GM18861 (cell line): ENCODE results near the gene CDSN.

Source experiments
- ATAC-seq: cut with Tn5 transposase; IDR thresholded peaks from one replicate; pipeline ENCODE4 v1.9.1; 2021; ENCODE audit not compliant: unreplicated experiment

Gene CDSN

DNA sequence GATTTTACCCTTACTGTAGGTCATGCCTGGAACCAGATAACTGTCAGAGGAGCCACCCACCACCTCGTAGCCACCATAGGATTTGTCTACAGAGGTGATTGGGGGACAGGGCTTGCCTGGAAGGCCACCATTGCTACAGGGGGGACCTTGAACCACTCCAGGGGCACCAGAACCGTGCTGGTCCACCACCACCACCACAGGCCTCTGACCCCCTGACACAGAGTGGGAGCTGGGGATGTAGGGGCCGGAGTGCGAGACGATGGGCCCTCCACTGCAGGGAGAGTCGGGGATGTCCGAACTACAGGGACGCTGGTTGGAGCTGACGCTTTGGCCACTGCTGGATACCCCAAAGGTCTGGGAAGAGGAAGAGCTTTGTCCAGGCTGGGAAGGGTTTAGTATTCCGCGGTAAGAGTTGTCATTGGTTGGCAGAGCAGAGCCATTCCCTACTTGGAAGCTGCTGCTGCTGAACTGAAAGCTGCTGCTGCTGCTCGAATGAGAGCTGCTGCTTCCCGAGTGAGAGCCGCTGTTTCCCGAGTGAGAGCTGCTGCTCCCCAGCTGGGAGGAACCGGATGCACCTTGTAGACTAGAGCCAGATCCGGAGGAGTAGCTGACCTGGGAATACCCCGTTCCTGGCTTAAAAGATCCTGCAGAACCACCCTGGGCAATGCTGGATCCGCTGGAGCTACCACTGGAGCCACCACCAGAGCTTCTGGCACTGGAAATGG, 3.4 kb downstream of the CDSN start:
- ATAC-seq: no peak

GRCh38 chr6:31115941-31116560, 4.2 kb downstream of the CDSN start:
- ATAC-seq: no peak

DNA sequence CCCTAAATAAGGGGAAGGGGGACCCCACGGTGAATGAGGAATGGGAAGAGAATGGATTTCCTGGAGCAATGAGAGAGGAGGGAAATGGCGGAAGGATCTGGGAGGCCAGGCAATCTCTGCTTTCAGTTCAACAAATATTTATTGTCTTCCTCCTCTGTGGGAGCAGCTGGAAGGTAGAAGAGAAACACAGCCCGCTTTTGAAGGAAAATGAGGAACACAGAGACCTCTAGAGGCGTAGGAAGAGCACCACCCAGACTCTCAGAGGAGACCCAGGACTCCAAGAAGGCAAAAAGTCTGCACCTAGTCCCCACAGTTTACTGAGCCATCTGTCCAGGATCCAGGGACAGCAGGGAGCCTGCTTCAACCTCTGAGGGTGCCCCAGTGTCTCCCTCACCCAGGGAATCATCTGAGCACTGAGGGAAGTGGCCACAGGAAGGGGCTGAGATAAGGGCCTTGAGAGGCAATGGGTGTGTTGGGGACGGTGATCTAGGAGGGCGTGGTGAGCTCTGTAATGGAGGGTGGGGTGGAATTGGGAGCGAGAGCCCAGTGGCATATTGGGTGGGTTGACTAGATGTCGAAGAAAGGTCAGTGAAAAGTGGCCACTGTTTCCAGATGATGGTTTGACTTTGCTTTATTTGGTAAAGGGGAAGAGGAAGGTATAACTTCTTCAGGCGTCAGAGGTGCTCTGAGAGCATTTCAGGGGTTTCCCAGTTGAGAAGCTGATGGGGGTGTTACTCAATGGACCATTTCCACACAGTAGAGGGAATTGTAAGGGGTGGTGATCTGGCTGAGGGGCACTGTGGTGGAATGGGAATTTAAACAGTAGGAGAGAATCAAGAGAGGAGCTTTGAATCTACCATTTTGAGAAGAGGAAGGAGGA, 5.0 kb downstream of the CDSN start:
- ATAC-seq: no peak

DNA sequence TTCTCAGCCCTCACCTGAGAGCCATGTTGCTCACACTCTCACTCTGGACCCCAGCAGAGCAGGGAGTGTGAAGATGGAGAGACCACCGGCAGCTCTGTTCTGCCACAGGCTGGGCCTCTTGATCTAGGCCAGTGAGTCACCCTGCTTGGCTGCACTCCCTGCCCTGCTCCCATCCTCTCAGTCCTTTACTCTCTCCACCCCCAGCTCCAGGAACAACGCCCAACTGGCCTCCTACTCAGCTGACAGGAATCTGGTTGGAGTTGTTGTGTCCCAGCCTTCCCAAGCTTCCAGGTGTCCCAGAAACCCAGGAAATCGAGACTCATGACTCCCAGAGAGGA, 5.7 kb downstream of the CDSN start, which contains the start of gene PSORS1C1:
PSORS1C1 (plus strand) TSS at position 260 of the 338 bp plus-strand sequence. CDS start 14,833 bp downstream, outside the sequence.
- no peak for ATAC-seq

DNA sequence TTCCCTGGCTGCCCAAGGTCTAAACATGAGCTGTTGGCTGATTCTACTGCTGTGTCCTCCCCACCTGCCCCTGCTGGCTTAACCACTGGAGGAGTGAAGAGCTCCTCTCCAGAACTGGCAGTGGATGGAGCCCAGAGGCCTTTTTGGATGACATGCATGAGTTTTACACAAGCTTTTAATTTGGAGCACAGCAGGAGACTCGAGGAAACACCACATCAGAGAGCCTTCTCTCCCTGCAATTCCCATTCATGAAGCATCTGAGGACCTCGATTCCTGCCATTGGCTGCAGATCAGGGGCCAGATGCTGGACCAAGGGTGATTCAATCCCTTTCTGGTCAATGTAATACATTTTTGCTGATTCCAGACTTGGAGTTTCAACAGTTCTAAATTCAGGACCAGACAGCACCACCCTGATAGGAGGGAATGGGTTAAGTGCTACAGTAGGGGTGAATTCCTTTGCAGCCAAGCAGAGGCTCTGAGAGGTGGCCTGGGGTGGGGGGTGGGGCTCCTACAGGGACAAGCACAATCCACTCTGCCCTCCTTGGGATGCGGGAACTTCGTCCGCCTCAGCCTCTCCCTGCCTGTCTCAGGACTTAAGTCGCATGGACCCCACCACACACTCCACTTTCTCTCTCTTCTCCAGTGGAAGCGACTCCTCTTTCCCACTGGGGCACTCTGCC, 6.2 kb downstream of the CDSN start:
- no peak for ATAC-seq

DNA sequence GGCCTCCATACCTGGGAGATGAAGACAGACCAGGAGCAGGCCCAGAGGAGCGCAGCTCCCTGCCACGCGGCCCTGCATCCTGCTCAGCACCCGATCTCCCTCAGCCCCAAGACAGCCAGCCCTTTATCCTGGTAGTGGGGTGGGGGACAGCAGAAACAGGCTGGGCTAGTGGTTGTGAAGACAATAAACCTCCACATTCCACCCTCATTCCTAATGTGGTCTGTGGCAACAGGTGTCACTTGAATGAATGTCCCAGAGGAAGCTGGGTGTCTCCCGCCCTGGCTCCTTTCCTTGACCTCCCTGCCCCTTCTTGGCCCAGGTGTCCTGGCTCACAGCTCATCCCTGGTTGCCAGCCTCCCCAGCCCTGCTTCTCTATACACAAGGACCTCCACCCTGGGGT, 7.8 kb downstream of the CDSN start, which contains the start of gene C6orf15:
C6orf15 (minus strand) TSS at position 98 of the 400 bp plus-strand sequence; CDS start at position 78, 20 bp downstream.
- no peak for ATAC-seq

GRCh38 chr6:31111712-31112111, 8.5 kb downstream of the CDSN start:
- no peak for ATAC-seq

DNA sequence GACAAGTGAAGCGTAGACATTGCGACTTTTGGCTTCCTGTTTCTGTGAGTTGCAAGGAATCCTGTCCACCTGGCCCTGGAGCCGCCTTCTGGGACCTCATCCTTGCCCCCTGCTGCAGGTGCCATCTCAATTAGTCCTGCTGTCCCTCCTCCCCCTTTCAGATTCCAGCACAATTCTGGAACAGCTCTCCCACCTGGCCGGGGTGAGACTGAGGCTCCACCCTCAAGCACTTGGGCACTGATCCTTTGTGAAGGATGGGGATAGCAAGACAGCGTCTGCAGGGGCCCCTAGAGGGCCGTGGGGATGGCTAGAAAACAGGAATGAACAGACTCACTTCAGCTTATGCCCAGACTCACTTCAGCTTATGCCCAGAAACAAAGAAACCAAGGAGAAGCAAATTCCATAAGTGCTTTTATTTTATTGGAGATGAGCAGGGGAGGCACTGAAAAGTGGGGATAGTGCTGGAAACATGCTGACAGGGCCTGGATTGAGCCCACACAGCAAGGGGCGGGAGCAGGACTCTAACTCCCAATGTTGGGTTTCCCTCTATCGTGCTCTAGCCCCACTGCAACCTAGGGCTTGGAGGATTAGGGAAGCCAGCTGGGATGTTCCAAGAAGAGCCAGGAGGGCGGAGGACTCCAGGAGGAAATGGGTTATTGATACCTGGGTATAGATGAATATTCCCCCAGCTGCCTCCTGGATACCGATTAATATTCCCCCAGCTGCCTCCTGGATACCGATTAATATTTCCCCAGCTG, 9.2 kb downstream of the CDSN start:
- ATAC-seq: no peak

- ATAC-seq: no peak
These were observed 13.2 kb downstream of the CDSN start for GRCh38 chr6:31107052-31107451.

- no peak for ATAC-seq
These were observed 17.1 kb downstream of the CDSN start for GRCh38 chr6:31103136-31103535.

- ATAC-seq: no peak
These were observed 21.8 kb downstream of the CDSN start for GRCh38 chr6:31098449-31098938.

DNA sequence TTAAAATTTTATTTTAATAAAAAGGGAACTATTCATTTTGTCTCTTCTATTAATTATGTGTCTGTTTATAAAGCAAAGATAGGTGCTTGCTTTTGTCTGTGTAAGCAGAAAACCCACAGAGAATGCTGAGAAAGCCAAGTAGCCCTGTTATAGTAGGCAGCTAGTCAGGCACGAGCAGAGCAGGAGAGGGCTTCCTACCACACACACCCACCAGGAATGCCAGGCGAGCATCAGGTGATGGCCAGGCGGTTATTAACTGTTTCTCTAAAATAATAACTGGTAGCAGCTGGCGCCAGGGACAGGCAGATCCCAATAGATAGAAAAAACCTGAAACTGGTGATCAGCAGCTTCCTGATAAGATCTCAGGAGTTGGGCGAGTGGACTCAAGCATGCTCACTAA, 23.6 kb downstream of the CDSN start:
- ATAC-seq: no peak

DNA sequence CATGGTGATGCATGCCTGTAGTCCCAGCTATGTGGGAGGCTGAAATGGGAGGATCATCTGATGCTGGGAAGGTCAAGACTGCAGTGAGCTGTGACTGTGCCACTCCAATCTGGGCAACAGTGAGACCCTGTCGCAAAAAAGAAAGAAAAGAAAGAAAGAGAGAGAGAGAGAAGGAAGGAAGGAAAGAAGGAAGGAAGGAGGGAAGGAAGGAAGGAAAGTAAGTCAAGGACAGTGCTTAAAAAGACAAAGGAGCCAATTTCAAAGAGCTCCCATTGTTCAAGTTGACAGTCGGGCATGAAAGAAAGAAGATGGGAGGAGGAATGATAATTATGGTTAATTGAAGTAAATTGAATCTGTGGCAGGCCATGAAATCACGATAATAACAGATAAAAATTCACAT, 24.0 kb downstream of the CDSN start:
- ATAC-seq: no peak

DNA sequence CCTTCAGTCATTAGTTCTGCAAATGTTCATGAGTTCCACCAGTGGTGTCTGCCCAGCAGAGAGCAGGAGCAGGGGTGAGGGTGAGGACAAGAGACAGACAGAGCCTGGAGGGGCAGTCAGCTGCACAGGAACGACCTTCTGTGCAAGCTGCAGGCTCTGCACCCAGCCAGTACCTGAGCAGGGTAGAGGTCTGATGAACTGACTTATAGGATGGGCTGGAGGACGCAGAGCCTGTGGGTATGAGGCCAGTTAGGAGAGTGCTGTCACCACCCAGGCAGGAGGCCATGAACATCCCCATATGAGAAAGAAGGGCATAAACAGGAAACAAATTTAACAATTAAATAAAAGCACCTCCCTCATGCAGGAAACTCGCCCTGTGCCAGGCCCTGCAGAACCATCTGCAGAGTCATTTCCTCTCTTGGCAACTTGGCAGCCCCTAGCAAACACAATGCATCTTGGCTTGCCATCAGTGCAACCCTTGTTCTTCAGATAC, 25.8 kb downstream of the CDSN start:
- ATAC-seq: no peak

DNA sequence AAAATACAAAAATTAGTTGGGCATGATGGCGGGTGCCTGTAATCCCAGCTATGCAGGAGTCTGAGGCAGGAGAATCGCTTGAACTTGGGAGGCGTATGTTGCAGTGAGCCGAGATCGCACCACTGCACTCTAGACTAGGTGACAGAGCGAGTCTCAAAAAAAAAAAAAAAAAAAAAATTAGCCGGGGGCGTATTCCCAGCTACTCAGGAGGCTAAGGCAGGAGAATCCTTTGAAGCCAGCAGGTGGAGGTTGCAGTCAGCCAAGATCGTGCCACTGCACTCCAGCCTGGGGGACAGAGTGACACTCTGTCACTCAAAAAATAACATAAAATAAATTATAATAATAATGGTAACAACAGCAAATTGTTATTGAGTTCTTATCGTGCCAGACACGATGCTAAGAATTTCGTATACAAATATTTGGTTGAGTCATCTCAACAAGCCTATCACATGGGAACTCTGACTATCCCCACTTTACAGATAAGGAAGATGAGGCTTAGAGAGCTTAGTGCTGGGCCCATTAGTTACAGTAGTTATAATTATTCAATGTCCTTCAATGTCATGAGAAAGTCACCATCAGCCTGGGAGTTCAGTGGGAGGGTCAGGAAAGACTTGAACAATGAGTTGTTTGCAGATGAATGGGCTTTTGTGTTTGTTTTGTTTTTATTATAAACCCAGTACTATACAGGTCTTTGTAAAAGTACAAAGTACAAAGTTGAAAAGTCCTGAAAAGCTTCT, 27.3 kb downstream of the CDSN start:
- ATAC-seq: no peak

GRCh38 chr6:31092238-31092637, 28.0 kb downstream of the CDSN start:
- no peak for ATAC-seq

- ATAC-seq: no peak
These were observed 28.6 kb downstream of the CDSN start for GRCh38 chr6:31091680-31092079.

GRCh38 chr6:31090973-31091364, 29.3 kb downstream of the CDSN start:
- no peak for ATAC-seq

DNA sequence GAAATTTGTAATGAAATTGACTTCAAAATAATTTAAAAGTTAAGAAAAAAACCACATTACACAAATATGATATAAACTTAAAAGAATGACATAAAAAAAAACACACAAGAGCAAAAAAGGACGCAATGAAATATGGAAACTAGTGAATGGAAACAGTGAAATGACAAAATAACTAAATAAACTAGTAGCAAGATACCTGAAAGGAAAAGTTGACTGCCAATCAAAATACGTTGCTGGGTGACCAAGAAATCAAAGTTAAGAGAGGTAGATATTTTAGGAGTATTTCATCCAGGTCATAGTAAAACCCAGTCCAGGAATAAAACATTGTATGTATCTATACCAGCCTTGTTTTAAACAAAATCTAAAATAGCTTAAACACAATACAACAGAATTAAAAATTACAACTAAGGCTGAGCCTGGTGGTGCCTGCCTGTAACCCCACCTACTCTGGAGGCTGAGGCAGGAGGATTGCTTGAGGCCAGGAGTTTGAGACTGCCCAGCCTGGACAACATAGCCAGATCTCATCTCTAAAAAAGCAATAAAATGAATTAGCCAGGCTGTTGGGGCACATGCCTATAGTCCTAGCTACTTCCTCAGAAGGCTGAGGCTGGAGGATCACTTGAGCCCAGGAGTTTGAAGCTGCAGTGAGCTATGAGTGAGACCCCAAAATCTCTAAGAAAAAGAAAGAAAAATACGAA, 29.8 kb downstream of the CDSN start:
- ATAC-seq: no peak
